Smooth muscle cell (in vitro differentiated cells): Measurements from ENCODE around the gene TVP23A. TPM values are rescaled to one million over a fixed set of nuclear protein-coding genes. Genes with fewer than 3 reads are reported as not detected.

ENCODE experiments used
- DNase-seq: peaks from one replicate; lab custom pipeline; 2025; ENCODE audit not compliant: unreplicated experiment; lab: John Stamatoyannopoulos, UW
- H2AFZ ChIP-seq: fragments of 200-600 bp; sonication (generic); 2 replicates; pipeline ENCODE4 v1.6.0; 2016; ENCODE audit warnings: antibody characterized with exemption, low read depth, mild to moderate bottlenecking
- H3F3A ChIP-seq: fragments of 200-600 bp; sonication (generic); 2 replicates; pipeline ENCODE4 v1.6.0; 2017; ENCODE audit warnings: antibody characterized with exemption, low read depth
- H3K27ac ChIP-seq: fragments of 200-600 bp; sonication (generic); 2 replicates; pipeline ENCODE4 v1.5.1; 2016; ENCODE audit warnings: low read depth, mild to moderate bottlenecking
- H3K27me3 ChIP-seq: fragments of 200-600 bp; sonication (generic); 2 replicates; pipeline ENCODE4 v1.6.1; 2016; ENCODE audit warnings: low read depth, mild to moderate bottlenecking
- H3K36me3 ChIP-seq: fragments of 200-600 bp; sonication (generic); 2 replicates; pipeline ENCODE4 v1.5.1; 2016; ENCODE audit warnings: low read depth
- H3K4me1 ChIP-seq: fragments of 200-600 bp; sonication (generic); 2 replicates; pipeline ENCODE4 v1.5.1; 2016; ENCODE audit warnings: low read depth
- H3K4me2 ChIP-seq: fragments of 200-600 bp; sonication (generic); 2 replicates; pipeline ENCODE4 v1.6.0; 2016; ENCODE audit warnings: mild to moderate bottlenecking
- H3K4me3 ChIP-seq: fragments of 200-600 bp; sonication (generic); 2 replicates; pipeline ENCODE4 v1.5.1; 2016; ENCODE audit warnings: mild to moderate bottlenecking
- H3K79me2 ChIP-seq: fragments of 200-600 bp; sonication (generic); 2 replicates; pipeline ENCODE4 v1.6.0; 2016; ENCODE audit warnings: low read depth, mild to moderate bottlenecking
- H3K9ac ChIP-seq: fragments of 200-600 bp; sonication (generic); 2 replicates; pipeline ENCODE4 v1.6.0; 2016; ENCODE audit warnings: low read depth
- H3K9me3 ChIP-seq: fragments of 200-600 bp; sonication (generic); replicated peaks from 2 replicates; pipeline ENCODE4 v1.5.1; 2016; ENCODE audit warnings: low read depth
- H4K20me1 ChIP-seq: fragments of 200-600 bp; sonication (generic); 2 replicates; pipeline ENCODE4 v1.6.0; 2016; ENCODE audit warnings: low read depth
- CTCF ChIP-seq: fragments of 200-600 bp; sonication (generic); IDR thresholded peaks from 2 replicates; pipeline ENCODE4 v1.5.1; 2017; ENCODE audit warnings: borderline replicate concordance, mild to moderate bottlenecking, antibody characterized with exemption; ENCODE audit not compliant: insufficient read depth, poor library complexity, severe bottlenecking
- WGBS: methylation state at CpG from one replicate; pipeline ENCODE4 v1.1.7; 2016; ENCODE audit warnings: low lambda C conversion rate; 5-methylcytosine and 5-hydroxymethylcytosine counted together
- polyA plus RNA-seq: library from polyadenylated mRNA; unstranded; fragments of >200 nt; fragmentation: Nextera tagmentation; extraction: Ambion mirVana; gene quantifications from 2 replicates; pipeline ENCODE4 v1.2.1, GENCODE V29; 2016
- total RNA-seq: library from RNA; depleted of rRNA; stranded (reverse); fragments of >200 nt; gene quantifications from 2 replicates; pipeline ENCODE4 v1.2.3, GENCODE V29; 2014

The TVP23A gene
- total and polyA plus RNA-seq, 2 experiments from 2014 or later: 0.13 to 0.45 TPM

DNA sequence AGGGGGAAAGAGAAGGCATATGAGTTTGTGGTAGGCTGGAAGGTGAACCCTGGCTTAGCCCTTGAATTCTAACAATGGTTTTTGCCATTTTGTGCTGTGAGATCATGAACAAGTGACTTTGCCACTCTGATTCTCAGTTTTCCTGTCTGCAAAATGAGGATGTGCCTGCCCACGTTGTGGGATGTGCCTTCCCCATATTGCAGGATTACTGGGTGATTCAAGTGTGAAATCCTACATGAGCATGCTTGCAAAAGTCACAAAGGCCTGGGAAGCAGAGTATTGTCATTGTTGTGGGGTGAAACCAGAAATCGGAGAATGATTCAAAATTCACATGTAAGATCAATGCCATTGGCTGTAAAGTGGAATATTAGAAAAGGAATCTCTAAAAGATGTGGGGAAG lies 28.6 kb upstream of the TVP23A start:
- peaks cover 23% of the 10 kb centered on the region for H3K27me3 ChIP-seq
- H3K4me3 ChIP-seq: no peak overlapping the region
- H4K20me1 ChIP-seq: no peaks in the 10 kb centered on the region
- no peaks in the 10 kb centered on the region for H3F3A ChIP-seq
- H3K79me2 ChIP-seq: no peaks in the 10 kb centered on the region
- WGBS: 75% methylated on average over 2 of the region's 2 CpGs
- H3K4me2 ChIP-seq: no peak overlapping the region
- H3K9me3 ChIP-seq: no peaks in the 10 kb centered on the region
- no peaks in the 10 kb centered on the region for H3K36me3 ChIP-seq
- no peak overlapping the region for H3K9ac ChIP-seq
- no peak overlapping the region for H3K27ac ChIP-seq
- H2AFZ ChIP-seq: no peak overlapping the region
- no peak for TF ChIP-seq CTCF
- H3K4me1 ChIP-seq: no peaks in the 10 kb centered on the region
- no peak for DNase-seq

- no peak for DNase-seq
- Histone ChIP-seq H3K36me3 (no peaks in the 10 kb centered on the region), H3K27ac (no peak overlapping the region), H3K4me1 (no peaks in the 10 kb centered on the region), H2AFZ (no peak overlapping the region), H3K27me3 (peaks cover 28% of the 10 kb centered on the region), H3K4me3 (no peak overlapping the region), H3K79me2 (no peaks in the 10 kb centered on the region), H3K9ac (no peak overlapping the region), H3F3A (no peaks in the 10 kb centered on the region), H3K4me2 (no peak overlapping the region), H4K20me1 (no peaks in the 10 kb centered on the region), H3K9me3 (no peaks in the 10 kb centered on the region)
- WGBS: 95% methylated on average over 14 of the region's 14 CpGs
- no peak for TF ChIP-seq CTCF
These were observed 27.8 kb upstream of the TVP23A start for GRCh38 chr16:10846213-10846998.

- no peaks in the 10 kb centered on the region for H3K4me1 ChIP-seq
- H3K9ac ChIP-seq: no peak overlapping the region
- peaks cover 20% of the 10 kb centered on the region for H3K27me3 ChIP-seq
- H3K27ac ChIP-seq: no peak overlapping the region
- no peak for TF ChIP-seq CTCF
- H3K9me3 ChIP-seq: no peaks in the 10 kb centered on the region
- H3F3A ChIP-seq: no peaks in the 10 kb centered on the region
- DNase-seq: no peak
- H3K4me3 ChIP-seq: no peak overlapping the region
- WGBS: 88% methylated on average over 16 of the region's 16 CpGs
- no peaks in the 10 kb centered on the region for H3K36me3 ChIP-seq
- H3K79me2 ChIP-seq: no peaks in the 10 kb centered on the region
- no peak overlapping the region for H3K4me2 ChIP-seq
- no peak overlapping the region for H2AFZ ChIP-seq
- no peaks in the 10 kb centered on the region for H4K20me1 ChIP-seq
These were observed 22.1 kb upstream of the TVP23A start for GRCh38 chr16:10840703-10841102.

- no peaks in the 10 kb centered on the region for H3K9me3 ChIP-seq
- H3K27me3 ChIP-seq: peaks cover 20% of the 10 kb centered on the region
- H2AFZ ChIP-seq: no peak overlapping the region
- no peak overlapping the region for H3K27ac ChIP-seq
- H3K4me3 ChIP-seq: no peak overlapping the region
- WGBS: 73% methylated on average over 6 of the region's 6 CpGs
- no peak overlapping the region for H3K9ac ChIP-seq
- no peak for DNase-seq
- no peak overlapping the region for H3K4me2 ChIP-seq
- no peaks in the 10 kb centered on the region for H4K20me1 ChIP-seq
- no peaks in the 10 kb centered on the region for H3F3A ChIP-seq
- H3K79me2 ChIP-seq: no peaks in the 10 kb centered on the region
- no peak for TF ChIP-seq CTCF
- no peaks in the 10 kb centered on the region for H3K36me3 ChIP-seq
- no peaks in the 10 kb centered on the region for H3K4me1 ChIP-seq
These were observed 20.7 kb upstream of the TVP23A start for GRCh38 chr16:10839279-10839666.
